K562 (cell line): Measurements from ENCODE around the gene SAP30BP. TPM values are rescaled to one million over a fixed set of nuclear protein-coding genes. Genes with fewer than 3 reads are reported as not detected.

Experiments used
- ARID1B ChIP-seq: fragments of 450-650 bp; IDR thresholded peaks from 2 replicates; pipeline ENCODE4 v1.6.1; 2016; ENCODE audit warnings: antibody characterized with exemption, mild to moderate bottlenecking, inconsistent platforms
- BRD9 ChIP-seq: fragments of 450-650 bp; IDR thresholded peaks from 2 replicates; pipeline ENCODE4 v1.6.1; 2018; ENCODE audit warnings: low read depth; ENCODE audit not compliant: partially characterized antibody
- CREB1 ChIP-seq, 2 experiments: sonication (generic) in 1 of 2; formaldehyde crosslinking in 1 of 2; IDR thresholded peaks; 2 replicates each; pipeline versions ENCODE4 v1.6.1 to v1.8.0; 2012 to 2022; ENCODE audit warnings: inconsistent platforms in 1 of 2, mild to moderate bottlenecking in 1 of 2, missing genetic modification reagents in 1 of 2, moderate library complexity in 1 of 2
- ESRRB ChIP-seq: fragments of 250-450 bp; sonication (Bioruptor Pico); IDR thresholded peaks from 2 replicates; pipeline ENCODE4 v1.5.0; 2020; ENCODE audit warnings: mild to moderate bottlenecking, moderate library complexity, borderline replicate concordance
- FOXA3 ChIP-seq, 2 experiments: fragments of 450-650 bp in 1 of 2; sonication (generic) in 1 of 2; formaldehyde crosslinking; IDR thresholded peaks in 1 of 2; conservative IDR thresholded peaks in 1 of 2; 2 replicates each; pipeline versions ENCODE4 v1.4.0 to v1.8.0; 2020 to 2022; ENCODE audit warnings: mild to moderate bottlenecking in 2 of 2, missing genetic modification reagents in 1 of 2
- KLF10 ChIP-seq: fragments of 250-450 bp; sonication (Bioruptor Pico); IDR thresholded peaks from 2 replicates; pipeline ENCODE4 v1.6.1; 2021; ENCODE audit warnings: matching md5 sums
- PRMT5 ChIP-seq: sonication (generic); formaldehyde crosslinking; IDR thresholded peaks from 2 replicates; pipeline ENCODE4 v1.5.0; 2020; ENCODE audit warnings: missing genetic modification reagents
- STAG1 ChIP-seq: sonication (generic); formaldehyde crosslinking; IDR thresholded peaks from 2 replicates; pipeline ENCODE4 v1.5.0; 2020; ENCODE audit warnings: missing genetic modification reagents, borderline replicate concordance
- TAF7 ChIP-seq: fragments of 450-650 bp; IDR thresholded peaks from 2 replicates; pipeline ENCODE4 v1.6.1; 2016; ENCODE audit warnings: missing genetic modification characterization, missing compliant biosample characterization
- TFAM ChIP-seq: fragments of 250-450 bp; sonication (Bioruptor Pico); conservative IDR thresholded peaks from 2 replicates; pipeline ENCODE4 v1.5.0; 2021; ENCODE audit warnings: mild to moderate bottlenecking, moderate library complexity
- ZNF311 ChIP-seq: fragments of 250-450 bp; sonication (Bioruptor Pico); IDR thresholded peaks from 2 replicates; pipeline ENCODE4 v1.4.0; 2020; ENCODE audit warnings: mild to moderate bottlenecking, moderate library complexity
- ZNF583 ChIP-seq: fragments of 250-450 bp; sonication (Bioruptor Pico); IDR thresholded peaks from 2 replicates; pipeline ENCODE4 v1.4.0; 2020
- polyA plus RNA-seq, 8 experiments: library from polyadenylated mRNA; depleted of rRNA in 4 of 8; stranded (reverse) in 5 of 8; unstranded in 3 of 8; fragments of >200 nt; fragmentation: Nextera tagmentation in 2 of 8; fragmentation: Illumina TruSeq in 1 of 8; extraction: Ambion mirVana in 2 of 8; extraction: Trizol in 1 of 8; gene quantifications; 2 replicates each; pipeline versions ENCODE4 v1.2.1 to v1.2.3, GENCODE V29; 2011 to 2014; ENCODE audit warnings: inconsistent platforms in 1 of 8, missing spikeins in 1 of 8
- total RNA-seq, 7 experiments: library from RNA; depleted of rRNA in 6 of 7; stranded (reverse); fragments of >200 nt in 6 of 7; fragmentation: Illumina TruSeq in 2 of 7; extraction: Trizol in 2 of 7; gene quantifications; 2 replicates each; pipeline versions ENCODE4 v1.2.1 to v1.2.3, GENCODE V29; 2011 to 2021; ENCODE audit warnings: low replicate concordance in 1 of 7
- TF ChIP-seq, protein P1 (sequence below), 2 experiments: fragments of 450-650 bp; formaldehyde crosslinking in 1 of 2; IDR thresholded peaks; 2 replicates each; pipeline versions ENCODE4 v1.4.0 to v1.6.1; 2014 to 2020; ENCODE audit warnings: mild to moderate bottlenecking in 2 of 2, borderline replicate concordance in 1 of 2, low read depth in 1 of 2
- TF ChIP-seq, protein P2 (sequence below), 3 experiments: fragments of 200-800 bp in 1 of 3; fragments of 250-450 bp in 1 of 3; fragments of 450-650 bp in 1 of 3; sonication (Bioruptor Pico) in 1 of 3; sonication (Bioruptor generic) in 1 of 3; formaldehyde crosslinking in 1 of 3; IDR thresholded peaks; 2 replicates each; pipeline versions ENCODE4 v1.6.1 to v1.8.0; 2016 to 2022; ENCODE audit warnings: mild to moderate bottlenecking in 2 of 3, missing genetic modification characterization in 2 of 3, missing compliant biosample characterization in 1 of 3, moderate library complexity in 1 of 3

The SAP30BP gene
- total and polyA plus RNA-seq, 9 of the 15 experiments (the other 6 are each of a cell fraction or from before 2014, with no cell fraction given): 45.3 to 154 (median 71.7) TPM

DNA sequence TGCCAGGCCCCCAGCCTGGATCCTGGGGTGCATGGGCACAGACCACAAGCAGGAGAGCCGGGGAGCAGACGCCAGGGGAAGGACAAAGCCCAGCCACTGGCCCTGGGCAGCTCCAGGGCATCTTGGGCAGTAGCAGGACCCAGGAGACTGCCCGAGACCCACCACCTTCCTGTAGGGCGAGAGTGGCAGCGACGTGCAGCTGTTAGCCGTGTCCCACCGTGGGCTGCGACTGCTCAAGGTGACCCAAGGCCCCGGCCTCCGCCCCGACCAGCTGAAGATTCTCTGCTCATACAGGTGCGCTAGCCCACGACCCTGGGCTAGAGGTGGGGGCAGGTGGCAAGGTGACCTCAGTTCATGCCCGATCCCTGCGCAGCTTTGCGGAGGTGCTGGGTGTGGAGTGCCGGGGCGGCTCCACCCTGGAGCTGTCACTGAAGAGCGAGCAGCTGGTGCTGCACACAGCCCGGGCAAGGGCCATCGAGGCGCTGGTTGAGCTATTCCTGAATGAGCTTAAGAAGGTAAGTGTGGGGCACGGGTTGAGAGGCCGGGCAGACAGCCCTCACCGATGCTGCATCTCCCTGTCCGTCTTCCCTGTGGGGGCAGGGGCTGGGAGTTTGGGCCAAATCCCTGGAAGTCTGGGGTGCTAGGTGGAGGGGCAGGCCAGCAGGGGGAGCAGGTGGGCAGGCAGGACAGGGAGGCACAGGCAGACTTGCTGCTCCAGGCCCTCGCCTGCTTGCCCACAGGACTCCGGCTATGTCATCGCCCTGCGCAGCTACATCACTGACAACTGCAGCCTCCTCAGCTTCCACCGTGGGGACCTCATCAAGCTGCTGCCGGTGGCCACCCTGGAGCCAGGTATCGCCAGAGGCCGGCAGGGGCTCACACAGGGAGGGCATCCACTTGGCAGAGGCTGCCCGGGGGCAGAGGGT is 47.4 kb upstream of the SAP30BP start (continued):
- TF ChIP-seq FOXA3 (CRISPR knock-in tag; conservative IDR thresholded peaks at IDR 0.05 in 1 of 2, IDR thresholded peaks at IDR 0.05 in 1 of 2): 0 out of 4 replicates have a peak, but pooled peaks of 1 of the 2 experiments have one; percentile 63
- no peak for TF ChIP-seq ZNF311 (CRISPR knock-in tag)
- no peak for TF ChIP-seq KLF10 (CRISPR knock-in tag)
- no peak for TF ChIP-seq ARID1B
- TF ChIP-seq ESRRB: no peak
- peak; percentile 77; the same call in 1 of the 2 replicates for TF ChIP-seq CREB1 (IDR thresholded peaks at IDR 0.05)
- peak; percentile 79 for TF ChIP-seq CREB1 (CRISPR knock-in tag; IDR thresholded peaks at IDR 0.05)
- TF ChIP-seq, protein P1, sequence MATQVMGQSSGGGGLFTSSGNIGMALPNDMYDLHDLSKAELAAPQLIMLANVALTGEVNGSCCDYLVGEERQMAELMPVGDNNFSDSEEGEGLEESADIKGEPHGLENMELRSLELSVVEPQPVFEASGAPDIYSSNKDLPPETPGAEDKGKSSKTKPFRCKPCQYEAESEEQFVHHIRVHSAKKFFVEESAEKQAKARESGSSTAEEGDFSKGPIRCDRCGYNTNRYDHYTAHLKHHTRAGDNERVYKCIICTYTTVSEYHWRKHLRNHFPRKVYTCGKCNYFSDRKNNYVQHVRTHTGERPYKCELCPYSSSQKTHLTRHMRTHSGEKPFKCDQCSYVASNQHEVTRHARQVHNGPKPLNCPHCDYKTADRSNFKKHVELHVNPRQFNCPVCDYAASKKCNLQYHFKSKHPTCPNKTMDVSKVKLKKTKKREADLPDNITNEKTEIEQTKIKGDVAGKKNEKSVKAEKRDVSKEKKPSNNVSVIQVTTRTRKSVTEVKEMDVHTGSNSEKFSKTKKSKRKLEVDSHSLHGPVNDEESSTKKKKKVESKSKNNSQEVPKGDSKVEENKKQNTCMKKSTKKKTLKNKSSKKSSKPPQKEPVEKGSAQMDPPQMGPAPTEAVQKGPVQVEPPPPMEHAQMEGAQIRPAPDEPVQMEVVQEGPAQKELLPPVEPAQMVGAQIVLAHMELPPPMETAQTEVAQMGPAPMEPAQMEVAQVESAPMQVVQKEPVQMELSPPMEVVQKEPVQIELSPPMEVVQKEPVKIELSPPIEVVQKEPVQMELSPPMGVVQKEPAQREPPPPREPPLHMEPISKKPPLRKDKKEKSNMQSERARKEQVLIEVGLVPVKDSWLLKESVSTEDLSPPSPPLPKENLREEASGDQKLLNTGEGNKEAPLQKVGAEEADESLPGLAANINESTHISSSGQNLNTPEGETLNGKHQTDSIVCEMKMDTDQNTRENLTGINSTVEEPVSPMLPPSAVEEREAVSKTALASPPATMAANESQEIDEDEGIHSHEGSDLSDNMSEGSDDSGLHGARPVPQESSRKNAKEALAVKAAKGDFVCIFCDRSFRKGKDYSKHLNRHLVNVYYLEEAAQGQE (IDR thresholded peaks at IDR 0.05; ENCODE audit: borderline replicate concordance): peak; percentile 27; the same call in 1 of the 2 replicates
- TF ChIP-seq, protein P1 (CRISPR knock-in tag; IDR thresholded peaks at IDR 0.05; ENCODE audit: low read depth): no peak
- TF ChIP-seq, protein P2, sequence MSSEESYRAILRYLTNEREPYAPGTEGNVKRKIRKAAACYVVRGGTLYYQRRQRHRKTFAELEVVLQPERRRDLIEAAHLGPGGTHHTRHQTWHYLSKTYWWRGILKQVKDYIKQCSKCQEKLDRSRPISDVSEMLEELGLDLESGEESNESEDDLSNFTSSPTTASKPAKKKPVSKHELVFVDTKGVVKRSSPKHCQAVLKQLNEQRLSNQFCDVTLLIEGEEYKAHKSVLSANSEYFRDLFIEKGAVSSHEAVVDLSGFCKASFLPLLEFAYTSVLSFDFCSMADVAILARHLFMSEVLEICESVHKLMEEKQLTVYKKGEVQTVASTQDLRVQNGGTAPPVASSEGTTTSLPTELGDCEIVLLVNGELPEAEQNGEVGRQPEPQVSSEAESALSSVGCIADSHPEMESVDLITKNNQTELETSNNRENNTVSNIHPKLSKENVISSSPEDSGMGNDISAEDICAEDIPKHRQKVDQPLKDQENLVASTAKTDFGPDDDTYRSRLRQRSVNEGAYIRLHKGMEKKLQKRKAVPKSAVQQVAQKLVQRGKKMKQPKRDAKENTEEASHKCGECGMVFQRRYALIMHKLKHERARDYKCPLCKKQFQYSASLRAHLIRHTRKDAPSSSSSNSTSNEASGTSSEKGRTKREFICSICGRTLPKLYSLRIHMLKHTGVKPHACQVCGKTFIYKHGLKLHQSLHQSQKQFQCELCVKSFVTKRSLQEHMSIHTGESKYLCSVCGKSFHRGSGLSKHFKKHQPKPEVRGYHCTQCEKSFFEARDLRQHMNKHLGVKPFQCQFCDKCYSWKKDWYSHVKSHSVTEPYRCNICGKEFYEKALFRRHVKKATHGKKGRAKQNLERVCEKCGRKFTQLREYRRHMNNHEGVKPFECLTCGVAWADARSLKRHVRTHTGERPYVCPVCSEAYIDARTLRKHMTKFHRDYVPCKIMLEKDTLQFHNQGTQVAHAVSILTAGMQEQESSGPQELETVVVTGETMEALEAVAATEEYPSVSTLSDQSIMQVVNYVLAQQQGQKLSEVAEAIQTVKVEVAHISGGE (CRISPR knock-in tag; IDR thresholded peaks at IDR 0.05): no peak
- no peak; the same call in 1 of the 2 replicates for TF ChIP-seq STAG1 (CRISPR knock-in tag)
- TF ChIP-seq TAF7 (tag): no peak
- no peak for TF ChIP-seq TFAM (CRISPR knock-in tag)
- no peak for TF ChIP-seq PRMT5 (CRISPR knock-in tag)
- TF ChIP-seq BRD9: no peak
- TF ChIP-seq ZNF583 (CRISPR knock-in tag): no peak
